ENCODE measurements around the gene PKNOX2. TPM values are rescaled to one million over a fixed set of nuclear protein-coding genes. Genes with fewer than 3 reads are reported as not detected.

PKNOX2 gene
- polyA plus RNA-seq, 1 experiment = 0.02 TPM

GRCh38 chr11:125280646-125281045, 116.1 kb downstream of the PKNOX2 start:
- peaks cover 5% of the 10 kb centered on the region for H3K27me3 ChIP-seq (ENCODE audit: control insufficient read depth, insufficient read depth, low read length)
- H3K4me3 ChIP-seq (ENCODE audit: low read depth, low read length) = no peak overlapping the region
- ChIA-PET CTCF (interaction anchor here (0.9 to 1.8 kb wide), 4 partner anchors 14 to 139 kb away, joined by 3 to 5 read pairs (median 4); no protein-coding TSS in a partner anchor), POLR2A (no interaction called here)
- DNase-seq (ENCODE audit: low read depth) = no peak
- no peak for TF ChIP-seq CTCF (IDR thresholded peaks at IDR 0.05; ENCODE audit: insufficient read depth, low read depth, low read length)
- no peaks in the 10 kb centered on the region for H3K36me3 ChIP-seq (ENCODE audit: control insufficient read depth, insufficient read depth, low read length)

- Histone ChIP-seq H3K4me3 (ENCODE audit: low read depth, low read length) (no peak overlapping the region), H3K27me3 (ENCODE audit: control insufficient read depth, insufficient read depth, low read length) (peaks cover 10% of the 10 kb centered on the region), H3K36me3 (ENCODE audit: control insufficient read depth, insufficient read depth, low read length) (no peaks in the 10 kb centered on the region)
- POLR2A ChIA-PET = no interaction called here
- CTCF ChIA-PET = interaction anchor here (1.2 to 1.8 kb wide), 4 partner anchors 8 to 19 kb away, joined by 3 to 5 read pairs (median 4); no protein-coding TSS in a partner anchor
- no peak for TF ChIP-seq CTCF (IDR thresholded peaks at IDR 0.05; ENCODE audit: insufficient read depth, low read depth, low read length)
- DNase-seq (ENCODE audit: low read depth) = no peak
Observed at GRCh38 chr11:125281831-125282595, 117.5 kb downstream of the PKNOX2 start.

GRCh38 chr11:125282596-125282914, 118.0 kb downstream of the PKNOX2 start:
- Histone ChIP-seq H3K36me3 (ENCODE audit: control insufficient read depth, insufficient read depth, low read length) (no peaks in the 10 kb centered on the region), H3K27me3 (ENCODE audit: control insufficient read depth, insufficient read depth, low read length) (peaks cover 9% of the 10 kb centered on the region), H3K4me3 (ENCODE audit: low read depth, low read length) (no peak overlapping the region)
- DNase-seq (ENCODE audit: low read depth) = no peak
- CTCF ChIA-PET = interaction anchor here (1.2 to 1.7 kb wide), 2 partner anchors 8 to 13 kb away, joined by 3 read pairs; no protein-coding TSS in a partner anchor
- POLR2A ChIA-PET = no interaction called here
- TF ChIP-seq CTCF (IDR thresholded peaks at IDR 0.05; ENCODE audit: insufficient read depth, low read depth, low read length) = no peak

- peaks cover 15% of the 10 kb centered on the region for H3K27me3 ChIP-seq (ENCODE audit: control insufficient read depth, insufficient read depth, low read length)
- ChIA-PET CTCF (interaction anchor here (0.6 to 1.1 kb wide), 2 partner anchors 65 to 110 kb away, joined by 3 to 4 read pairs; no protein-coding TSS in a partner anchor), POLR2A (no interaction called here)
- no peaks in the 10 kb centered on the region for H3K36me3 ChIP-seq (ENCODE audit: control insufficient read depth, insufficient read depth, low read length)
- no peak for DNase-seq (ENCODE audit: low read depth)
- TF ChIP-seq CTCF (IDR thresholded peaks at IDR 0.05; ENCODE audit: insufficient read depth, low read depth, low read length) = no peak
- no peak overlapping the region for H3K4me3 ChIP-seq (ENCODE audit: low read depth, low read length)
Observed at GRCh38 chr11:125284245-125284850, 119.8 kb downstream of the PKNOX2 start.

- Histone ChIP-seq H3K27me3 (ENCODE audit: control insufficient read depth, insufficient read depth, low read length) (peaks cover 17% of the 10 kb centered on the region), H3K36me3 (ENCODE audit: control insufficient read depth, insufficient read depth, low read length) (no peaks in the 10 kb centered on the region), H3K4me3 (ENCODE audit: low read depth, low read length) (no peak overlapping the region)
- no peak for TF ChIP-seq CTCF (IDR thresholded peaks at IDR 0.05; ENCODE audit: insufficient read depth, low read depth, low read length)
- CTCF ChIA-PET = interaction anchor here (1.4 to 2.8 kb wide), 2 partner anchors 9 to 15 kb away, joined by 4 to 7 read pairs; no protein-coding TSS in a partner anchor
- POLR2A ChIA-PET = no interaction called here
- DNase-seq (ENCODE audit: low read depth) = no peak
Observed at GRCh38 chr11:125285844-125286243, 121.3 kb downstream of the PKNOX2 start.

Data from BJ (cell line).